ENCODE data around the gene TMEM39A.

DNA sequence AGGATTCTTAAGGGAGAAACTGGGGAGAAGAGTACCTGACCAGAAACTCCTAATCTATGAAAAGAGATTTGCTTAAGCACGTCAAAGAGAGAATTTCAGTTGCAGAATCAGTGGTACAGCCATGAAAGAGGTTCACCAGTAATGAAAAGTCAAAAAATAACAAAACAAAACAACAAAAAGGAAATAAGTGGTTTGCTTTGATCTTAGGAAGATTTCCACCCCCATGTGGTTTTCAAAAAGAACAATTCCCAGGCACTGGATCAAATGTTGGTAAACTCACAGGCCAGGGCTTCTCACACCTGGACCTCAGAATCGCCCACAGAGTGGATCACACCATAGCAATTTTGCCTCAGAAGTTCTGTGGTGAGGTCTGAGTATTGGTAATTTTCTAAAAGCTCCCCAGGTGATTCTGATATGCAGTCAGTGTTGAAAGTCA, 67.5 kb downstream of the TMEM39A start:
- TF ChIP-seq, protein P1, sequence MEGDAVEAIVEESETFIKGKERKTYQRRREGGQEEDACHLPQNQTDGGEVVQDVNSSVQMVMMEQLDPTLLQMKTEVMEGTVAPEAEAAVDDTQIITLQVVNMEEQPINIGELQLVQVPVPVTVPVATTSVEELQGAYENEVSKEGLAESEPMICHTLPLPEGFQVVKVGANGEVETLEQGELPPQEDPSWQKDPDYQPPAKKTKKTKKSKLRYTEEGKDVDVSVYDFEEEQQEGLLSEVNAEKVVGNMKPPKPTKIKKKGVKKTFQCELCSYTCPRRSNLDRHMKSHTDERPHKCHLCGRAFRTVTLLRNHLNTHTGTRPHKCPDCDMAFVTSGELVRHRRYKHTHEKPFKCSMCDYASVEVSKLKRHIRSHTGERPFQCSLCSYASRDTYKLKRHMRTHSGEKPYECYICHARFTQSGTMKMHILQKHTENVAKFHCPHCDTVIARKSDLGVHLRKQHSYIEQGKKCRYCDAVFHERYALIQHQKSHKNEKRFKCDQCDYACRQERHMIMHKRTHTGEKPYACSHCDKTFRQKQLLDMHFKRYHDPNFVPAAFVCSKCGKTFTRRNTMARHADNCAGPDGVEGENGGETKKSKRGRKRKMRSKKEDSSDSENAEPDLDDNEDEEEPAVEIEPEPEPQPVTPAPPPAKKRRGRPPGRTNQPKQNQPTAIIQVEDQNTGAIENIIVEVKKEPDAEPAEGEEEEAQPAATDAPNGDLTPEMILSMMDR (IDR thresholded peaks at IDR 0.05 in 2 of 3, conservative IDR thresholded peaks at IDR 0.05 in 1 of 3; ENCODE audit: borderline replicate concordance in 1 of 3, insufficient read depth in 1 of 3, low read depth in 2 of 3, low read length in 2 of 3) = no peak
- no peak for TF ChIP-seq ZNF274 (IDR thresholded peaks at IDR 0.05; ENCODE audit: low read depth, low read length)
- no peak for TF ChIP-seq CBX3 (IDR thresholded peaks at IDR 0.05; ENCODE audit: low read depth)
- no peak for TF ChIP-seq EZH2phosphoT487 (IDR thresholded peaks at IDR 0.05; ENCODE audit: borderline replicate concordance)
- no peak for TF ChIP-seq TCF7L2 (IDR thresholded peaks at IDR 0.05; ENCODE audit: borderline replicate concordance, extremely low read depth, insufficient read depth, insufficient read length)
- TF ChIP-seq SIN3A (IDR thresholded peaks at IDR 0.05; ENCODE audit: low read depth) = no peak
- TF ChIP-seq, protein P2, sequence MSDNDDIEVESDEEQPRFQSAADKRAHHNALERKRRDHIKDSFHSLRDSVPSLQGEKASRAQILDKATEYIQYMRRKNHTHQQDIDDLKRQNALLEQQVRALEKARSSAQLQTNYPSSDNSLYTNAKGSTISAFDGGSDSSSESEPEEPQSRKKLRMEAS (IDR thresholded peaks at IDR 0.05) = no peak
